Hematopoietic multipotent progenitor cell treated with erythropoietin and hydrocortisone succinate and interleukin-3 and kit ligand, for 15 days (in vitro differentiated cells): Measurements from ENCODE around the gene FAM168A.
A peak's percentile ranks its signal among the peaks of the same experiment; 100 is the strongest.
"Not testable (repeated sequence)": the region's sequence is repeated elsewhere in the genome, so short reads cannot be mapped to it uniquely, and the experiment has no call there.

Experiments
- DNase-seq: peaks from one replicate; pipeline ENCODE4 v3.0.0-alpha.2; 2015; ENCODE audit warnings: low spot score

FAM168A gene

GRCh38 chr11:73518195-73518594, 79.7 kb downstream of the FAM168A start:
- no peak for DNase-seq

GRCh38 chr11:73516080-73516479, 81.8 kb downstream of the FAM168A start:
- no peak for DNase-seq

- no peak for DNase-seq
Observed at GRCh38 chr11:73513707-73514106, 84.2 kb downstream of the FAM168A start.

GRCh38 chr11:73510877-73511276, 87.0 kb downstream of the FAM168A start:
- DNase-seq: no peak

GRCh38 chr11:73510106-73510505, 87.8 kb downstream of the FAM168A start:
- DNase-seq: no peak

- no peak for DNase-seq
Observed at GRCh38 chr11:73509188-73509587, 88.7 kb downstream of the FAM168A start.

- DNase-seq: no peak
Observed at GRCh38 chr11:73508243-73509176, 89.4 kb downstream of the FAM168A start.

GRCh38 chr11:73507086-73507485, 90.8 kb downstream of the FAM168A start:
- DNase-seq: no peak

GRCh38 chr11:73506038-73506437, 91.9 kb downstream of the FAM168A start:
- DNase-seq: no peak

- DNase-seq: no peak
Observed at GRCh38 chr11:73498343-73498742, 99.6 kb downstream of the FAM168A start.

- no peak for DNase-seq
Observed at GRCh38 chr11:73496134-73496533, 101.8 kb downstream of the FAM168A start.

GRCh38 chr11:73495731-73496130, 102.2 kb downstream of the FAM168A start:
- no peak for DNase-seq

GRCh38 chr11:73493956-73494598, 103.8 kb downstream of the FAM168A start:
- no peak for DNase-seq

GRCh38 chr11:73481626-73482025, 116.3 kb downstream of the FAM168A start:
- no peak for DNase-seq

GRCh38 chr11:73480677-73481076, 117.2 kb downstream of the FAM168A start:
- no peak for DNase-seq

GRCh38 chr11:73478737-73479347, 119.1 kb downstream of the FAM168A start:
- DNase-seq: peak; percentile 10

- DNase-seq: no peak
Observed at GRCh38 chr11:73477518-73477917, 120.4 kb downstream of the FAM168A start.

GRCh38 chr11:73475549-73476095, 122.3 kb downstream of the FAM168A start:
- DNase-seq: no peak

GRCh38 chr11:73473252-73473651, 124.7 kb downstream of the FAM168A start:
- DNase-seq: no peak

GRCh38 chr11:73470036-73470612, 127.8 kb downstream of the FAM168A start:
- DNase-seq: not testable (repeated sequence)

- DNase-seq: no peak
Observed at GRCh38 chr11:73469401-73469800, 128.5 kb downstream of the FAM168A start.

GRCh38 chr11:73468590-73469161, 129.2 kb downstream of the FAM168A start:
- DNase-seq: no peak
